MM.1S (cell line): Measurements from ENCODE around the gene OR2M4.
"Not testable (repeated sequence)": the region's sequence is repeated elsewhere in the genome, so short reads cannot be mapped to it uniquely, and the experiment has no call there.

Experiments
- CTCF ChIP-seq: fragments of 300-600 bp; sonication (generic); IDR thresholded peaks from 2 replicates; pipeline ENCODE4 v1.5.1; 2016; ENCODE audit warnings: antibody characterized with exemption, low read length, mixed read lengths
- EZH2phosphoT487 ChIP-seq: fragments of 300-600 bp; sonication (generic); IDR thresholded peaks from 2 replicates; pipeline ENCODE4 v1.6.1; 2018; ENCODE audit warnings: antibody characterized with exemption, low read length

GRCh38 chr1:248259309-248259708, 28.1 kb downstream of the OR2M4 start:
- TF ChIP-seq CTCF, EZH2phosphoT487: not testable (repeated sequence)
